Upper lobe of left lung (tissue), 4 donors: Measurements from ENCODE around the gene FLT4.

Experiments used
- CTCF ChIP-seq, 6 experiments: fragments of 450-650 bp in 4 of 6; fragments of 200-600 bp in 2 of 6; sonication (generic) in 2 of 6; IDR thresholded peaks; one replicate each; pipeline ENCODE4 v1.5.1; 2016 to 2019; ENCODE audit warnings: antibody characterized with exemption in 6 of 6
- POLR2A ChIP-seq, 4 donors: fragments of 450-650 bp; IDR thresholded peaks; one replicate each; pipeline ENCODE4 v1.5.1; 2016 to 2017; ENCODE audit warnings: antibody characterized with exemption in 4 of 4, mild to moderate bottlenecking in 2 of 4
- POLR2AphosphoS5 ChIP-seq, 2 donors: sonication (generic); formaldehyde crosslinking; IDR thresholded peaks; one replicate each; pipeline ENCODE4 v1.5.1; 2017; ENCODE audit warnings: antibody characterized with exemption in 2 of 2

GRCh38 chr5:180639287-180639686 is 10.1 kb downstream of the FLT4 start:
- no peak for TF ChIP-seq POLR2AphosphoS5 (IDR thresholded peaks at IDR 0.05)
- TF ChIP-seq CTCF (IDR thresholded peaks at IDR 0.05) = no peak
- TF ChIP-seq POLR2A (IDR thresholded peaks at IDR 0.05) = no peak
